GM18858 (cell line): Measurements from ENCODE around the gene ESR1.

Source experiments
- ATAC-seq: cut with Tn5 transposase; IDR thresholded peaks from one replicate; pipeline ENCODE4 v1.9.1; 2021; ENCODE audit not compliant: unreplicated experiment

The ESR1 gene

GRCh38 chr6:152089992-152090391, 282.5 kb downstream of the ESR1 start:
- no peak for ATAC-seq

- no peak for ATAC-seq
These were observed 283.7 kb downstream of the ESR1 start for GRCh38 chr6:152091201-152091600.

GRCh38 chr6:152091851-152092341, 284.4 kb downstream of the ESR1 start:
- ATAC-seq, result no peak

- no peak for ATAC-seq
These were observed 286.2 kb downstream of the ESR1 start for GRCh38 chr6:152093711-152094110.

GRCh38 chr6:152094276-152094675, 286.8 kb downstream of the ESR1 start:
- no peak for ATAC-seq

GRCh38 chr6:152094992-152095592, 287.6 kb downstream of the ESR1 start:
- no peak for ATAC-seq

GRCh38 chr6:152096863-152097496, 289.5 kb downstream of the ESR1 start:
- no peak for ATAC-seq

- ATAC-seq, result no peak
These were observed 291.2 kb downstream of the ESR1 start for GRCh38 chr6:152098683-152099082.

- ATAC-seq, result no peak
These were observed 292.1 kb downstream of the ESR1 start for GRCh38 chr6:152099446-152100182.

- ATAC-seq, result no peak
These were observed 292.7 kb downstream of the ESR1 start for GRCh38 chr6:152100183-152100618.

GRCh38 chr6:152107973-152108372, 300.5 kb downstream of the ESR1 start:
- ATAC-seq, result no peak

- no peak for ATAC-seq
These were observed 303.7 kb downstream of the ESR1 start for GRCh38 chr6:152110886-152111820.

GRCh38 chr6:152112491-152113261, 305.2 kb downstream of the ESR1 start:
- no peak for ATAC-seq

- peak; percentile 80 for ATAC-seq
These were observed 310.0 kb downstream of the ESR1 start for GRCh38 chr6:152117156-152118133.

GRCh38 chr6:152118224-152118623, 310.7 kb downstream of the ESR1 start:
- ATAC-seq, result no peak

GRCh38 chr6:152118678-152119077, 311.2 kb downstream of the ESR1 start:
- ATAC-seq, result no peak

- ATAC-seq, result no peak
These were observed 312.3 kb downstream of the ESR1 start for GRCh38 chr6:152119831-152120230.

- no peak for ATAC-seq
These were observed 314.4 kb downstream of the ESR1 start for GRCh38 chr6:152121910-152122309.

- ATAC-seq, result no peak
These were observed 315.0 kb downstream of the ESR1 start for GRCh38 chr6:152122434-152122833.
